Regular cardiac myocyte (primary cell): ENCODE data around the gene MSX1. TPM values are rescaled to one million over a fixed set of nuclear protein-coding genes. Genes with fewer than 3 reads are reported as not detected.

ENCODE experiments used
- total RNA-seq: library from RNA; depleted of rRNA; stranded (reverse); fragments of >200 nt; gene quantifications from 2 replicates; pipeline ENCODE4 v1.2.3, GENCODE V29; 2014

MSX1 gene
- 0.56 and 0.77 TPM in 2 replicates for total RNA-seq

DNA sequence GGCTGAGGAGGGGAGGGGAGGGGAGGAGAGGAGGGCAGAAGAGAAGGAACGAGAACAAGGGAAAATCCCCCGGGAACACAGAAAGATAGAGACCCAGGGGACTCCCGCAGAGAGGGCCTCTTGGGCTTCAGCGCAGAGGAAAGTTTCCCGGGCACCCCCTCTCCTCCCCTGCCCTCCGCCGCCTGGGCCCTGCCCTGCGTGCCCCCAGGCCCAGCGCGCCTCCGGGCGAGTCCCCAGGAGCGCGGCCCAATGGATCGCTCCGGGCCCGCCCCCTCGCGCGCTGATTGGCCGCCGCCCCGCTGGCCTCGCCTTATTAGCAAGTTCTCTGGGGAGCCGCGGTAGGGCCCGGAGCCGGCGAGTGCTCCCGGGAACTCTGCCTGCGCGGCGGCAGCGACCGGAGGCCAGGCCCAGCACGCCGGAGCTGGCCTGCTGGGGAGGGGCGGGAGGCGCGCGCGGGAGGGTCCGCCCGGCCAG is at the start of gene MSX1:
Gene MSX1, plus strand, starts transcription at position 341 of the 474 bp plus-strand sequence. CDS start 235 bp downstream, outside the sequence.

Other genes with a start within 250 kb of the MSX1 start
- gene CYTL1, start 159.8 kb downstream of the MSX1 start, total RNA-seq = 0.19 TPM in 1 of 2 replicates, not detected in the other
- gene STK32B, start 191.8 kb downstream of the MSX1 start, total RNA-seq = 2.1 and 2.8 TPM in 2 replicates